Measurements from ENCODE around the gene TTC33. TPM values are rescaled to one million over a fixed set of nuclear protein-coding genes. Genes with fewer than 3 reads are reported as not detected.

TTC33 gene
- polyA plus RNA-seq, 1 of the 3 experiments (the other 2 are of a cell fraction) = 2.2 TPM

GRCh38 chr5:40570408-40571129 lies 185.2 kb downstream of the TTC33 start:
- Histone ChIP-seq H3K36me3 (replicated peaks in 1 of 2; ENCODE audit: control insufficient read depth in 1 of 2, insufficient read depth in 2 of 2, low read length in 1 of 2) (no peaks in the 10 kb centered on the region), H4K20me1 (ENCODE audit: insufficient read depth) (no peaks in the 10 kb centered on the region), H3K9me2 (no peaks in the 10 kb centered on the region), H2AFZ (ENCODE audit: low read depth) (no peak overlapping the region), H3K9ac (no peak overlapping the region), H3K4me2 (no peak overlapping the region), H3K27me3 (ENCODE audit: insufficient read depth) (peaks cover 7% of the 10 kb centered on the region; the same call in 1 of the 2 replicates), H3K4me1 (ENCODE audit: control insufficient read depth in 1 of 2, insufficient read depth in 2 of 2, low read depth in 1 of 2, low read length in 1 of 2) (no peaks in the 10 kb centered on the region), H3K27ac (ENCODE audit: low read depth in 2 of 2, low read length in 1 of 2) (no peak overlapping the region), H3F3A (replicated peaks; ENCODE audit: insufficient read depth) (no peaks in the 10 kb centered on the region), H3K9me3 (no peaks in the 10 kb centered on the region), H3K79me2 (ENCODE audit: insufficient read depth) (no peaks in the 10 kb centered on the region), H3K4me3 (ENCODE audit: low read depth in 2 of 2, low read length in 1 of 2) (no peak overlapping the region)
- TF ChIP-seq USF1 (IDR thresholded peaks at IDR 0.05; ENCODE audit: borderline replicate concordance, low read depth) (no peak), GATA2 (CRISPR knock-in tag; IDR thresholded peaks at IDR 0.05) (no peak), SIN3A (IDR thresholded peaks at IDR 0.05; ENCODE audit: borderline replicate concordance, low read depth, low read length) (no peak), USF2 (IDR thresholded peaks at IDR 0.05; ENCODE audit: borderline replicate concordance, low read depth, low read length) (no peak), IRF3 (IDR thresholded peaks at IDR 0.05; ENCODE audit: low read depth, low read length) (no peak), EP300 (IDR thresholded peaks at IDR 0.05; ENCODE audit: borderline replicate concordance in 1 of 2, low read depth in 1 of 2, low read length in 1 of 2) (no peak), TAF1 (IDR thresholded peaks at IDR 0.05; ENCODE audit: borderline replicate concordance, low read depth, low read length) (no peak), YY1 (IDR thresholded peaks at IDR 0.05; ENCODE audit: low read depth) (no peak), FOSL2 (IDR thresholded peaks at IDR 0.05; ENCODE audit: borderline replicate concordance, low read depth) (no peak), NRF1 (IDR thresholded peaks at IDR 0.05; ENCODE audit: low read depth, low read length) (no peak)
- TF ChIP-seq, protein P1, sequence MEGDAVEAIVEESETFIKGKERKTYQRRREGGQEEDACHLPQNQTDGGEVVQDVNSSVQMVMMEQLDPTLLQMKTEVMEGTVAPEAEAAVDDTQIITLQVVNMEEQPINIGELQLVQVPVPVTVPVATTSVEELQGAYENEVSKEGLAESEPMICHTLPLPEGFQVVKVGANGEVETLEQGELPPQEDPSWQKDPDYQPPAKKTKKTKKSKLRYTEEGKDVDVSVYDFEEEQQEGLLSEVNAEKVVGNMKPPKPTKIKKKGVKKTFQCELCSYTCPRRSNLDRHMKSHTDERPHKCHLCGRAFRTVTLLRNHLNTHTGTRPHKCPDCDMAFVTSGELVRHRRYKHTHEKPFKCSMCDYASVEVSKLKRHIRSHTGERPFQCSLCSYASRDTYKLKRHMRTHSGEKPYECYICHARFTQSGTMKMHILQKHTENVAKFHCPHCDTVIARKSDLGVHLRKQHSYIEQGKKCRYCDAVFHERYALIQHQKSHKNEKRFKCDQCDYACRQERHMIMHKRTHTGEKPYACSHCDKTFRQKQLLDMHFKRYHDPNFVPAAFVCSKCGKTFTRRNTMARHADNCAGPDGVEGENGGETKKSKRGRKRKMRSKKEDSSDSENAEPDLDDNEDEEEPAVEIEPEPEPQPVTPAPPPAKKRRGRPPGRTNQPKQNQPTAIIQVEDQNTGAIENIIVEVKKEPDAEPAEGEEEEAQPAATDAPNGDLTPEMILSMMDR (IDR thresholded peaks at IDR 0.05) = no peak
- TF ChIP-seq, protein P2, sequence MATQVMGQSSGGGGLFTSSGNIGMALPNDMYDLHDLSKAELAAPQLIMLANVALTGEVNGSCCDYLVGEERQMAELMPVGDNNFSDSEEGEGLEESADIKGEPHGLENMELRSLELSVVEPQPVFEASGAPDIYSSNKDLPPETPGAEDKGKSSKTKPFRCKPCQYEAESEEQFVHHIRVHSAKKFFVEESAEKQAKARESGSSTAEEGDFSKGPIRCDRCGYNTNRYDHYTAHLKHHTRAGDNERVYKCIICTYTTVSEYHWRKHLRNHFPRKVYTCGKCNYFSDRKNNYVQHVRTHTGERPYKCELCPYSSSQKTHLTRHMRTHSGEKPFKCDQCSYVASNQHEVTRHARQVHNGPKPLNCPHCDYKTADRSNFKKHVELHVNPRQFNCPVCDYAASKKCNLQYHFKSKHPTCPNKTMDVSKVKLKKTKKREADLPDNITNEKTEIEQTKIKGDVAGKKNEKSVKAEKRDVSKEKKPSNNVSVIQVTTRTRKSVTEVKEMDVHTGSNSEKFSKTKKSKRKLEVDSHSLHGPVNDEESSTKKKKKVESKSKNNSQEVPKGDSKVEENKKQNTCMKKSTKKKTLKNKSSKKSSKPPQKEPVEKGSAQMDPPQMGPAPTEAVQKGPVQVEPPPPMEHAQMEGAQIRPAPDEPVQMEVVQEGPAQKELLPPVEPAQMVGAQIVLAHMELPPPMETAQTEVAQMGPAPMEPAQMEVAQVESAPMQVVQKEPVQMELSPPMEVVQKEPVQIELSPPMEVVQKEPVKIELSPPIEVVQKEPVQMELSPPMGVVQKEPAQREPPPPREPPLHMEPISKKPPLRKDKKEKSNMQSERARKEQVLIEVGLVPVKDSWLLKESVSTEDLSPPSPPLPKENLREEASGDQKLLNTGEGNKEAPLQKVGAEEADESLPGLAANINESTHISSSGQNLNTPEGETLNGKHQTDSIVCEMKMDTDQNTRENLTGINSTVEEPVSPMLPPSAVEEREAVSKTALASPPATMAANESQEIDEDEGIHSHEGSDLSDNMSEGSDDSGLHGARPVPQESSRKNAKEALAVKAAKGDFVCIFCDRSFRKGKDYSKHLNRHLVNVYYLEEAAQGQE (IDR thresholded peaks at IDR 0.05; ENCODE audit: low read depth, low read length) = no peak
- no peak for DNase-seq
- WGBS (ENCODE audit: low lambda C conversion rate) = 17% methylated on average over 2 of the region's 2 CpGs
- ChIA-PET CTCF (interaction anchor here (0.8 kb wide), 1 partner anchor 1286 kb away, joined by 3 read pairs; no protein-coding TSS in a partner anchor), POLR2A (no interaction called here)

Data from SK-N-SH (cell line).